Bronchial epithelial cell (primary cell): Measurements from ENCODE around the gene BATF. TPM values are rescaled to one million over a fixed set of nuclear protein-coding genes. Genes with fewer than 3 reads are reported as not detected.

Experiments
- DNase-seq: peaks from one replicate; pipeline ENCODE4 v3.0.0-alpha.2; 2010; ENCODE audit warnings: low read depth
- FAIRE-seq: peaks from 2 replicates; lab custom pipeline; 2011; peaks lifted over from hg19 to GRCh38; lab: Jason Lieb, UNC
- H3K27me3 ChIP-seq: 2 replicates; pipeline ENCODE4 v1.5.1; 2011; ENCODE audit warnings: low read length; ENCODE audit not compliant: control insufficient read depth, insufficient read depth
- H3K36me3 ChIP-seq: 2 replicates; pipeline ENCODE4 v1.5.1; 2011; ENCODE audit warnings: low read length; ENCODE audit not compliant: control insufficient read depth, insufficient read depth
- H3K4me3 ChIP-seq: 2 replicates; pipeline ENCODE4 v1.5.1; 2011; ENCODE audit warnings: mild to moderate bottlenecking, low read depth, low read length, control low read depth
- total RNA-seq: library from RNA; depleted of rRNA; stranded (reverse); fragments of >200 nt; gene quantifications from 2 replicates; pipeline ENCODE4 v1.2.1, GENCODE V29; 2014
- TF ChIP-seq, protein P1 (sequence below): IDR thresholded peaks from 2 replicates; pipeline ENCODE4 v1.5.1; 2011; ENCODE audit warnings: mild to moderate bottlenecking, moderate library complexity, low read length, control low read depth, inconsistent platforms; ENCODE audit not compliant: insufficient read depth, severe bottlenecking

BATF gene
- total RNA-seq, 1 donor from 2014 or later: 3.4 TPM

DNA sequence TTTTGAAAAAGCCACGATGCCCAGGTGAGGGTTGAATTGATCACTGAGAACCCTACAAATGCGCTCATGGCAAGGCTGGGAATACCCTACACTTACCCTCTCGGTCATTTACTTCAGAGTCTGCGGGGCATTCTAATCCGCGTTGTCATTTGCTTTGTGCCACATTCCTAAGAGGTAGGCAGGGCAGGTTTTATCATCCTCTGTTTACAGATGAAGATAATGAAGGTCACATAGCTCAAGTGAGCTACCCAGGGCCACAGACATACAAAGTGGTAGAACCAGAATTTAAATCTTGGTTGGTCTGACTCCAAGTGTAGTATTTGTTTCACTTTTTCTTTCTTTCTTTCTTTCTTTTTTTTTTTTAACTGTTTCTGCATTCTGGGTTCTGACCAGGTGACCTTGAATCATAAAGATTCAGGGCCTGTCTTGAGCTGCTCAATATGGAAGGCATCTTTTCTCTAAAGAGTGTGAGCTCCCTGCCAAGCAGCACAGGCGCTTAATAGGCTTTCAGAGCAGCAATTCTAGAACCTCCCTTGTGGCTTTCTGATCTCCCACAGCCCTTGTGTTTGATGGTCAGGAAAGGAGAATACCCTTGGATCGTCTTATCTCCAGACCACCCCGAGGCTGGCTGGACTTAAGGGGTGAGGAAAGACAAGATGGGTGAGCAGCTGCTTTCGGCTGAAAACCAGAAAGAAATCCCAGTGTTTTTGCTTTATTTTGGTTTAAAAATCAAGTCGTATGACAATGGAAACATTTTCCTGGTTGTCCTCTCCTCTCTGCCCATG lies 662 bp upstream of the BATF start:
- no peak overlapping the region for H3K4me3 ChIP-seq
- no peak for DNase-seq
- no peak for FAIRE-seq
- H3K27me3 ChIP-seq: no peaks in the 10 kb centered on the region
- TF ChIP-seq, protein P1, sequence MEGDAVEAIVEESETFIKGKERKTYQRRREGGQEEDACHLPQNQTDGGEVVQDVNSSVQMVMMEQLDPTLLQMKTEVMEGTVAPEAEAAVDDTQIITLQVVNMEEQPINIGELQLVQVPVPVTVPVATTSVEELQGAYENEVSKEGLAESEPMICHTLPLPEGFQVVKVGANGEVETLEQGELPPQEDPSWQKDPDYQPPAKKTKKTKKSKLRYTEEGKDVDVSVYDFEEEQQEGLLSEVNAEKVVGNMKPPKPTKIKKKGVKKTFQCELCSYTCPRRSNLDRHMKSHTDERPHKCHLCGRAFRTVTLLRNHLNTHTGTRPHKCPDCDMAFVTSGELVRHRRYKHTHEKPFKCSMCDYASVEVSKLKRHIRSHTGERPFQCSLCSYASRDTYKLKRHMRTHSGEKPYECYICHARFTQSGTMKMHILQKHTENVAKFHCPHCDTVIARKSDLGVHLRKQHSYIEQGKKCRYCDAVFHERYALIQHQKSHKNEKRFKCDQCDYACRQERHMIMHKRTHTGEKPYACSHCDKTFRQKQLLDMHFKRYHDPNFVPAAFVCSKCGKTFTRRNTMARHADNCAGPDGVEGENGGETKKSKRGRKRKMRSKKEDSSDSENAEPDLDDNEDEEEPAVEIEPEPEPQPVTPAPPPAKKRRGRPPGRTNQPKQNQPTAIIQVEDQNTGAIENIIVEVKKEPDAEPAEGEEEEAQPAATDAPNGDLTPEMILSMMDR: no peak
- no peaks in the 10 kb centered on the region for H3K36me3 ChIP-seq

DNA sequence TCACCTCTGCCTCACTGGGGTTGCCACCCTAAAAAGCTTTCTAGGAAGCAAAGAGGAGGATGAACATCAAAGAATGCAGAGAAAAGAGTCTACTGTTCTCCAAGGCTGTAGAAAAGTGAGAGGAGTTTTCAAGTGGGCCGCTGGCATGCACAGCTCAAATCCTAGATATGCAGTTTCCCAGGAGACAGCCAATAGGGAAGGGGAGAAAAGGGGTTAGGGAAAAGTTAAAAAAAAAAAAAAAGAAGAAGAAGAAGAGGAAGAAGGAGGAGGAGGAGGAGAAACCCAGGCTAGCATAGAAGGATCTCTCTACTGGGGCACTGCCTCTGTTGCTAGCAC lies 682 bp downstream of the BATF start:
- H3K27me3 ChIP-seq: no peaks in the 10 kb centered on the region
- peak overlapping the region; percentile 23 for H3K4me3 ChIP-seq
- H3K36me3 ChIP-seq: no peaks in the 10 kb centered on the region
- TF ChIP-seq, protein P1: no peak
- FAIRE-seq (no peak), DNase-seq (no peak)

DNA sequence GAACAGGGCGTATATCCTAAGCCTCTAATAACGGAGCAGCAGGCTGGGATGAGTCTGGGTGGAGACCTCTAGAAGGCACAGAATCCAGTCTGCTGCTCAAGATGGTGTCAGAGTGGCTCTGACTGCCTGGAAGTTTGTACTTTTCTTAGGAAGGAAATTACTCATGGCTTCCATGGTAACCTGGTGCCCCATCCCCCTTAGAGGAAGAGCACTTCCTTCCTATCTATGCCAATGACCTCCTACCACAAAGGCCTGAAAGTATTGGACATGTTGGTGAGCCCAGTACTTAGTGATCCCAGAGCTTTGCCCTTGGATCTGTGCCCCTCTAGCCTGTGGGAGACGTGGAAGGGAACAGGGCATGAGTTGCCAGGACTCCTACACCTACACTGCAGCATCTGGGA lies 1.5 kb downstream of the BATF start:
- TF ChIP-seq, protein P1: no peak
- H3K27me3 ChIP-seq: no peaks in the 10 kb centered on the region
- FAIRE-seq: no peak
- DNase-seq: peak; percentile 44
- no peak overlapping the region for H3K4me3 ChIP-seq
- H3K36me3 ChIP-seq: no peaks in the 10 kb centered on the region

GRCh38 chr14:75525969-75526368 lies 3.7 kb downstream of the BATF start:
- no peak for FAIRE-seq
- TF ChIP-seq, protein P1: no peak
- Histone ChIP-seq H3K27me3 (no peaks in the 10 kb centered on the region), H3K36me3 (no peaks in the 10 kb centered on the region), H3K4me3 (no peak overlapping the region)
- no peak for DNase-seq

DNA sequence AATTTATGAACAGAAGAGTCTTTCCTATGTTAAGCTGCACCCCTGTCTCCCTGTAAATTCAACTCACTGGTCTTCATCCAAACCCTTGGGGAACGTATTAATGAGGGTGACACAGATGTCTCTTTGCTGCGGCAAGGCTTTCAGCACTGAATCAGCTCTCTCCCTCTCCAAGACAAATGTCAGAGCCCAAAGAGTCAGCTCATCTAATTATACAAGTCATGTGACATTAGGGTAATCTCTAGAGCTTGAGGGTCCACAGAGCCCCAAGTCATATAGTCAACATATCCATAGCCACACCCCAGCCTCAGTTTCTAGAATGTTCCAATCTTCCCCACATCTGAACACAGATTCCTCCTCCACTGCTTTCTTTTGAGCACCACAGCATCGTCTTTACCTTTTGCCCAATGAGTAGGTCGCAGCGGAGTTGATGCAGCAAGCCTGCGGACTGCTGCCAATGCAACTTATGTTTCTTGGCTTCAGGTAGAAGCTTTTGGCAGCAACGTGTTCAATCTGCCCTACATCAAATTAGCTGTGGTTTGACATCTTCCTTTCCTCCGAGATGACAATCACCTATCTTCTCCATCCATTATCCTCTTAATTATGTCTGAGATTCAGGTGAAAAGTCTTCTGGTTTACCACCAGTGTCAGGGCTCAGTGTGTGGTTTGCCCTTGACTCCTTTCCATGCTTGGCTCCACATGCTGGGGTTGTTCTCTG lies 5.3 kb downstream of the BATF start:
- Histone ChIP-seq H3K36me3 (no peaks in the 10 kb centered on the region), H3K4me3 (no peak overlapping the region), H3K27me3 (no peaks in the 10 kb centered on the region)
- TF ChIP-seq, protein P1: no peak
- FAIRE-seq (peak; percentile 43), DNase-seq (no peak)
